ENCODE measurements around the gene ERI3. TPM values are rescaled to one million over a fixed set of nuclear protein-coding genes. Genes with fewer than 3 reads are reported as not detected.

The ERI3 gene
- total and polyA plus RNA-seq, 10 of the 15 experiments (the other 5 are each of a cell fraction or from before 2014, with no cell fraction given) = 20.6 to 90.4 (median 41.2) TPM

- DNase-seq (ENCODE audit: low read depth, low spot score) (no peak), FAIRE-seq (no peak), ATAC-seq (no peak)
- Histone ChIP-seq H3K9me3 (replicated peaks; ENCODE audit: control insufficient read depth, insufficient read depth, low read length) (no peaks in the 10 kb centered on the region), H3K9ac (ENCODE audit: control insufficient read depth, insufficient read depth, low read length) (no peak overlapping the region), H3K27me3 (replicated peaks in 1 of 2; ENCODE audit: control insufficient read depth in 2 of 2, insufficient read depth in 2 of 2, low read length in 1 of 2) (no peaks in the 10 kb centered on the region), H3K27ac (ENCODE audit: control insufficient read depth, insufficient read depth) (no peak overlapping the region), H3K4me1 (ENCODE audit: control insufficient read depth, insufficient read depth, low read length) (peaks cover 7% of the 10 kb centered on the region), H3K79me2 (ENCODE audit: control insufficient read depth, insufficient read depth, low read length) (no peaks in the 10 kb centered on the region), H3K36me3 (ENCODE audit: control insufficient read depth in 2 of 2, insufficient read depth in 2 of 2, low read length in 1 of 2) (peaks cover 4 to 24% of the 10 kb centered on the region in 2 experiments; a peak in 3 of 4 replicates), H3K4me3 (no peak overlapping the region), H3K4me2 (ENCODE audit: control insufficient read depth, insufficient read depth) (no peak overlapping the region), H4K20me1 (ENCODE audit: control insufficient read depth, insufficient read depth) (no peaks in the 10 kb centered on the region), H2AFZ (ENCODE audit: control insufficient read depth, low read depth, low read length) (no peak overlapping the region)
- CTCF ChIA-PET = no interaction called here
- no TSS peak for BruUV-seq (replicated peaks)
- intact Hi-C loops (cut with micrococcal nuclease; ENCODE audit: unreplicated experiment) = no loop called here
- POLR2A ChIA-PET = no interaction called here
- in situ Hi-C loops (cut with MboI) = no loop called here
- RAD21 ChIA-PET (ENCODE audit: unreplicated experiment) = no interaction called here
- SMC1A ChIA-PET (ENCODE audit: uncharacterized antibody, unreplicated experiment) = no interaction called here
- WGBS (ENCODE audit: insufficient coverage, insufficient replicate concordance, low lambda C conversion rate, missing lambda C conversion rate) = 88% methylated on average over 11 of the region's 11 CpGs
- TF ChIP-seq SP1 (IDR thresholded peaks at IDR 0.05; ENCODE audit: low read depth, low read length) (no peak), EZH2 (IDR thresholded peaks at IDR 0.05; ENCODE audit: borderline replicate concordance, control insufficient read depth, low read depth, low read length) (no peak), ZNF217 (IDR thresholded peaks at IDR 0.05) (no peak), E2F8 (IDR thresholded peaks at IDR 0.05; ENCODE audit: low read depth, partially characterized antibody) (no peak), HDAC2 (IDR thresholded peaks at IDR 0.05) (no peak), ZNF207 (IDR thresholded peaks at IDR 0.05; ENCODE audit: borderline replicate concordance) (no peak), CUX1 (IDR thresholded peaks at IDR 0.05; ENCODE audit: insufficient replicate concordance, low read depth, low read length) (no peak)
- TF ChIP-seq, protein P1, sequence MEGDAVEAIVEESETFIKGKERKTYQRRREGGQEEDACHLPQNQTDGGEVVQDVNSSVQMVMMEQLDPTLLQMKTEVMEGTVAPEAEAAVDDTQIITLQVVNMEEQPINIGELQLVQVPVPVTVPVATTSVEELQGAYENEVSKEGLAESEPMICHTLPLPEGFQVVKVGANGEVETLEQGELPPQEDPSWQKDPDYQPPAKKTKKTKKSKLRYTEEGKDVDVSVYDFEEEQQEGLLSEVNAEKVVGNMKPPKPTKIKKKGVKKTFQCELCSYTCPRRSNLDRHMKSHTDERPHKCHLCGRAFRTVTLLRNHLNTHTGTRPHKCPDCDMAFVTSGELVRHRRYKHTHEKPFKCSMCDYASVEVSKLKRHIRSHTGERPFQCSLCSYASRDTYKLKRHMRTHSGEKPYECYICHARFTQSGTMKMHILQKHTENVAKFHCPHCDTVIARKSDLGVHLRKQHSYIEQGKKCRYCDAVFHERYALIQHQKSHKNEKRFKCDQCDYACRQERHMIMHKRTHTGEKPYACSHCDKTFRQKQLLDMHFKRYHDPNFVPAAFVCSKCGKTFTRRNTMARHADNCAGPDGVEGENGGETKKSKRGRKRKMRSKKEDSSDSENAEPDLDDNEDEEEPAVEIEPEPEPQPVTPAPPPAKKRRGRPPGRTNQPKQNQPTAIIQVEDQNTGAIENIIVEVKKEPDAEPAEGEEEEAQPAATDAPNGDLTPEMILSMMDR (IDR thresholded peaks at IDR 0.05 in 2 of 3, conservative IDR thresholded peaks at IDR 0.05 in 1 of 3; ENCODE audit: control insufficient read depth in 2 of 3, extremely low read depth in 1 of 3, insufficient read depth in 1 of 3, low read depth in 3 of 3, low read length in 3 of 3) = no peak
- TF ChIP-seq, protein P2, sequence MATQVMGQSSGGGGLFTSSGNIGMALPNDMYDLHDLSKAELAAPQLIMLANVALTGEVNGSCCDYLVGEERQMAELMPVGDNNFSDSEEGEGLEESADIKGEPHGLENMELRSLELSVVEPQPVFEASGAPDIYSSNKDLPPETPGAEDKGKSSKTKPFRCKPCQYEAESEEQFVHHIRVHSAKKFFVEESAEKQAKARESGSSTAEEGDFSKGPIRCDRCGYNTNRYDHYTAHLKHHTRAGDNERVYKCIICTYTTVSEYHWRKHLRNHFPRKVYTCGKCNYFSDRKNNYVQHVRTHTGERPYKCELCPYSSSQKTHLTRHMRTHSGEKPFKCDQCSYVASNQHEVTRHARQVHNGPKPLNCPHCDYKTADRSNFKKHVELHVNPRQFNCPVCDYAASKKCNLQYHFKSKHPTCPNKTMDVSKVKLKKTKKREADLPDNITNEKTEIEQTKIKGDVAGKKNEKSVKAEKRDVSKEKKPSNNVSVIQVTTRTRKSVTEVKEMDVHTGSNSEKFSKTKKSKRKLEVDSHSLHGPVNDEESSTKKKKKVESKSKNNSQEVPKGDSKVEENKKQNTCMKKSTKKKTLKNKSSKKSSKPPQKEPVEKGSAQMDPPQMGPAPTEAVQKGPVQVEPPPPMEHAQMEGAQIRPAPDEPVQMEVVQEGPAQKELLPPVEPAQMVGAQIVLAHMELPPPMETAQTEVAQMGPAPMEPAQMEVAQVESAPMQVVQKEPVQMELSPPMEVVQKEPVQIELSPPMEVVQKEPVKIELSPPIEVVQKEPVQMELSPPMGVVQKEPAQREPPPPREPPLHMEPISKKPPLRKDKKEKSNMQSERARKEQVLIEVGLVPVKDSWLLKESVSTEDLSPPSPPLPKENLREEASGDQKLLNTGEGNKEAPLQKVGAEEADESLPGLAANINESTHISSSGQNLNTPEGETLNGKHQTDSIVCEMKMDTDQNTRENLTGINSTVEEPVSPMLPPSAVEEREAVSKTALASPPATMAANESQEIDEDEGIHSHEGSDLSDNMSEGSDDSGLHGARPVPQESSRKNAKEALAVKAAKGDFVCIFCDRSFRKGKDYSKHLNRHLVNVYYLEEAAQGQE (IDR thresholded peaks at IDR 0.05; ENCODE audit: low read depth, low read length) = no peak
These were observed 131.9 kb downstream of the ERI3 start for GRCh38 chr1:44223187-44223610.

All from GM12878 (cell line).